AML-193 (cell line): Measurements from ENCODE around the gene EXO5.

Experiments used
- DNase-seq, 2 experiments: peaks; one replicate each; lab custom pipeline; 2025; lab: John Stamatoyannopoulos, UW

The EXO5 gene, protein sequence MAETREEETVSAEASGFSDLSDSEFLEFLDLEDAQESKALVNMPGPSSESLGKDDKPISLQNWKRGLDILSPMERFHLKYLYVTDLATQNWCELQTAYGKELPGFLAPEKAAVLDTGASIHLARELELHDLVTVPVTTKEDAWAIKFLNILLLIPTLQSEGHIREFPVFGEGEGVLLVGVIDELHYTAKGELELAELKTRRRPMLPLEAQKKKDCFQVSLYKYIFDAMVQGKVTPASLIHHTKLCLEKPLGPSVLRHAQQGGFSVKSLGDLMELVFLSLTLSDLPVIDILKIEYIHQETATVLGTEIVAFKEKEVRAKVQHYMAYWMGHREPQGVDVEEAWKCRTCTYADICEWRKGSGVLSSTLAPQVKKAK

GRCh38 chr1:40508375-40509341 lies at the start of gene EXO5:
Gene EXO5 (plus strand): TSS chr1:40508767. CDS start chr1:40514545, 5,778 bp downstream.
- DNase-seq: peak; percentile 80 to 87

GRCh38 chr1:40462956-40463590 lies 45.5 kb upstream of the EXO5 start:
- DNase-seq: no peak

DNA sequence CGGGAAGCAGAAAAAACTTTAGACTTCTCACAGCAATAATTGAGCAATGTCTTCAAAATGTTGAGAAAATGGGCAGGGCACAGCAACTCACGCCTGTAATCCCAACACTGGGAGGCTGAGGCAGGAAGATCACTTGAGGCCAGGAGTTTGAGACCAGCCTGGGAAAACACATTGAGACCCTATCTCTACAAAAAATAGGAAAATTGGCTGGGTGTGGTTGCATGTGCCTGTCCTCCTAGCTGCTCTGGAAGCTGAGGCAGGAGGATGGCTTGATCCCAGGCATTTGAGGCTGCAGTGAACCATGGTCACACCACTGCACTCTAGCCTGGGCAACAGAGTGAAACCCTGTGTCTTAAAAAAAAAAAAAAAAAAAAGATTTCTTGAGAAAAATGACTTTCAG lies 39.2 kb upstream of the EXO5 start:
- no peak for DNase-seq

DNA sequence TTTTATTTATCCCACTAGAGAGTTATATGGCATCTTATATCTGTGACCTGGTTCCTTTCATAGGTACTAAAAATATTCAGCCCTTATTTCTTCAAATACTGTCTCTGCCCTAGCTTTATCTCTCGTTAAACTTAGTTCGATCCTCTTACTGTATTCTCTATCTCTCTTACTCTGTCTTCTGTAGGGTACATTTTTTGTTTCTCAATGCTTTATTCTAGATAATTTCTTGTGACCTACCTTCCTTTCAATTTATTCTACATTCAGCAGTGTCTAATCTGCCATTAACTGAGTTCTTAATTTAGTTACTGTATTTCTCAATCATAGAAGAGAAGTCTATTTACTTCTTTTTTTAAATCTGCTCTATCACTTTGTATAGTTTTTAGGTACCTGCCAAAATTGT lies 33.3 kb upstream of the EXO5 start:
- DNase-seq: no peak

DNA sequence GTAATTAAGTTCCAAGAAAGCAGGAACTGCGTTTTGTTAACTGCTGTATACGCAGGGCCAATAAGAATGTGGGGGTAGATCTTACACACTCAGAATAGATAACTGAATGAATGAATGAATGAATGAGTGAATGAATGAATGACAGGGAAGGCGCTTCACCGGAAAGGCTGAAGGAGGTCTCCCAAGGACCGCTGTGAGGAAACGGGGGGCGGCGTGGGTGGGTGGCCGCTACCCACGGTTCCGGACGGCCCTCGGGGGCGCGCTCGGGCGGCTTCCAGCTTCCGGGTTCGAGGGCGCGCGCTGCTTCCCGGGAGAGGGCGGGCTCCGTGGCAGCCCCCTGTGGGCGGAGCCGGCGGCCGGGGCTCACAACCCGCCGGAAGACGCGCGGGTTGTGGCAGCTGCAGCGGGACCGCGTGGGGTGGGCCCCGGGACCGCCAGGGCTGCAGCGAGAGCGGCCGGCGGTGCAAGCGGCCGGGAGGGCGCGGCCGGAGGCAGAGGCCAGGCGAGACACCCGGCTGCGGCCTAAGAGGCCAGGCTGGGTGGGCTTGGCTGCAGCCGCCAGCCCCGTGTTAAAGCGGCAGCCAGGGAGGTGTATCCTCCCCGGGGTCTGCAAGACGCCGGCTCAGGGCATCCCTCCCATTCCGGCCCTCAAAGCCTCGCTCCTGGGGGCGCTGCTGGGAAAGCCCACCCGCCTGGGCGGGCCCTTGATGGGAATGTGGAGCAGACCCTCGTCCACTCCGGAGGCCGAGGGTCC lies 31.5 kb upstream of the EXO5 start, which contains the start of gene ZFP69:
Gene ZFP69 (plus strand): TSS at position 367 of the 754 bp plus-strand sequence. CDS start 2,072 bp downstream, outside the sequence.
- DNase-seq: peak; percentile 51 to 69

DNA sequence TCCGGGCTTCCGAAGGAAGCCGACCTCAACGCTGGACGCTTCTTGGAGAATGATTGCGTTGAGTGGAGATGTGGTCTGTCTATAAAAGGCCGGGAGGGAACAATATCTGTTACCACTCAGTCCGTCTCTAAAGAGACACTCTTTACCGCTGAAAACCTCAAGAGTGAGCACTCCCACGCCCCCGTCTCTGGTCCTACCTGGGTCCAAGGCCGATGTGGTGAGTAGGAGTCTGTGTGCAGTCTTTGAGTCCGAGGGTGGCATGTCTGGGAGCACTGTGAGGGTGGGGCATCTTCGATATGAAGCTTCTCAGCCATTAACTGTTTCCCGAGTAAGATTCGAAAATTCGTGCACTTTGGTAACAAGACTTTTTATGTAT lies 30.9 kb upstream of the EXO5 start:
- DNase-seq: peak; percentile 18 to 22

DNA sequence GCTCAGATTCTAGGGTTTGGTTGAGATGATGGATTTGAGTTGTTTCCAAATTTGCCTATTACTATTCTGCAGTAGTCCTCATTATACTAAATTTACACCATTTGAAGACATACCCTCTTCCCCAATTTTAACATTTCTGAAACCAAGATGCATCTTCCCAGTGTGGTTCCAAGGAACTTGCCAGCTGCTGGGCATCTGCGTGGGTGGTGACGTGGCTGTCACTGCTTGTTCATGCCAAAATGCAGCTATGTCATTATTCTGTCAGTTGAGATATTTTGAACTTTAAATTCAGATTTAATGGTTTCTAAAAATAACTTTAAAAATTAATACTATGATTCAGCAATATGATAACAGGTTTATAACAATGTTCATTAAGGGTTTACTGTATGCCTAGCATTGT lies 30.3 kb upstream of the EXO5 start:
- DNase-seq: no peak

DNA sequence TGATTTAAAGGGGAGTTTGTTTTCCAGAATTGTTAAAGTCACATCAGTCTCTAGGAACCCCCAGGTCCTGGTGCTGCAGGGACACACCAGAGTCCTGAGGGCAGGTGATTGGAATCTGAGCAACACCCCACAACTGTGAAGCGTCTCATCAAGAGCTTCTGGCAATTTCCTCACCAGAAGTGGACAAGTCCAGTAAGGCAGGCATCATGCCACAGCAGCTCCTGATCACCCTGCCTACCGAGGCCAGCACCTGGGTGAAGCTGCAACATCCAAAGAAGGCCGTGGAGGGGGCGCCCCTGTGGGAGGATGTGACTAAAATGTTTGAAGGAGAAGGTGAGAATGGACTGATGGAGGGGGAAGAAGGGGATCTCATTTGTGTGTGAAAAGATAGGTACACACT lies 29.4 kb upstream of the EXO5 start:
- DNase-seq: no peak

GRCh38 chr1:40495315-40495903 lies 13.2 kb upstream of the EXO5 start:
- DNase-seq: no peak

GRCh38 chr1:40502651-40503050 lies 5.9 kb upstream of the EXO5 start:
- peak; percentile 43 to 44 for DNase-seq

DNA sequence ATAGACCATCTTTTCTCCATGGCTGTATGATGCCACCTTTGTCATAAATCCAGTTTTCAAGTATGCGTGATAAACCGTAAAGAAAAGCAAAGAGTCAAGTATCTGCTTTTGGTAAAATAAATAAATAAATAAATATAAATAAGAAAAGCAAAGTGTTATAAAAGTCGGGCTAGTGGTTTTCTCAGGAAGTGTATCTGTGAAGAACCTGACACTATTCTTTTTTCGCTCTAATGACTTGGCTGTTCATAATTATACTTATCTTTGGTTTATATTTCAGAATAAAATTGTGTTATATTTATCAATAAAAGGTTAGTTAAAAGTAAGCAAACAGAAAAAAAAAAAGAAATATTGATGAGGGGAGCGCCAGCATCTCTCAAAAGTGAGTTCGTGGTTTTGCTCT lies 594 bp upstream of the EXO5 start:
- DNase-seq: no peak

DNA sequence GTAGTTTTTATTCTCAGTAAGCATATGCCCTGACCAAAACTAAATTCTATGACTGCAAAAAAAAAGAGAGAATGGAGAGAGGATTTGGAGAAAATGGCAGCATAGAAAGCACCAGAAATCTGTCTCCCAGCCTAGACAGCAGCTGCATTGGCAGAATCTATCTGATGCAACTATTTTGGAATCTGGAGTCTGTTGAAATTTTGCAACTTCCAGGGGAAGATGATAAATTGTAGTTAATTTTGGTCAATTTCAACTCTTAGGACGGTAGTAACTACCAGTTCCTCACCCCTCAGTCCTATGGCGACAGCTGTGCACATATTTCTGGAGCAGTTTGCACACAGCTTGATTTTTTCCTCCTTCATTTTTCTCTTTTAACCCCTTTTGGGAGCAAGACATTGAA lies 10.9 kb downstream of the EXO5 start:
- peak; percentile 43 to 46 for DNase-seq

GRCh38 chr1:40530735-40531380 lies 22.3 kb downstream of the EXO5 start:
- DNase-seq: peak; percentile 55 to 59

DNA sequence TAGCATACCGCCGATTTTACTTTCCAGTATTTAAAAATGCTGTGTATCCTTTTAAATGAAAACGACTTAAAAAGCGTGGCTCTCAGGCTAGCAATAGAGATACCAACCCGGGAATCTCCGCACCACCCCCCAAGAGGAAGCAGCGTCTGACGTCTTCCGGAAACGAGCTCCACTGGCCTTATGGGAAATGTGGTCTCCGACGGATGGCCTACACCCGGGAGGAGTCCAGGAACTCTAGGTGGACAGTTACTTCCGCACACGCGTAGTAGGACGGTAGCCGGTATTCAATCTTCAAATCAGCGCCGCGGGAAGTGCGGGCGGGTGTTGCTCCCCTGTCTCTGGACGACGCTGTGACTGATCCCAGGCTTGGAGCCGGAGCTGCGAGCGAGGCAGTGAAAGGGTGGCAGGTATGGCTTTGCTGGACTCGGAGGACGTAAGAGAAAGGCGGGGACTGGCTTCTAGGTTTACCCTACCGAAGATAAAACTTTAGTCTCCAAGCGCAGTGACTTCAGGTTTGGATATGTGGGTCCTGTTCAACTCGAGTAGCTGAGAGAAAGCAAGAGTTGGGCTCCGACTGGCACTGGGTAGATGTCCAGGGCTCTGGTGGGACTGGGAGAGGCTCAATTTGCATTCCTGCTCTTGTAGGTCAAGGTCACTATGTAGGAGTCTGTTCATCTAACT lies 23.0 kb downstream of the EXO5 start, which contains the start of gene ZNF684:
Gene ZNF684 (plus strand): TSS at position 257 of the 681 bp plus-strand sequence. CDS start 1,530 bp downstream, outside the sequence.
- DNase-seq: peak; percentile 93

DNA sequence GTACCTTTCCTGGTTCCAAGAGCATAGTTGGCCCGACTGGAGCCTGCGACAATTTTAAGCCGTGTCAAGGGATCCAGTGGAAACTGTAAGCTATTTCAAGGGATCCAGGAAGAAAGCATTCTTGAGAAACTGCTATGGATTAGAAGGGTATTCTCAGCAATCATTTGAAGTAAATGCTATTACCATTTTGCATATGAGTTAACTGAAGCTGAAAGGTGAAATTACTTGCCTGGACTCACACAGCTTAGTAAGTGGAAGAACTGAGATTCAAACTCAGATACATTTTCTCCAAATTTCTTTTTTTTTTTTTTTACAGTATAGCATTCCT lies 23.5 kb downstream of the EXO5 start:
- DNase-seq: no peak

GRCh38 chr1:40532844-40533424 lies 24.4 kb downstream of the EXO5 start:
- peak; percentile 61 to 69 for DNase-seq

DNA sequence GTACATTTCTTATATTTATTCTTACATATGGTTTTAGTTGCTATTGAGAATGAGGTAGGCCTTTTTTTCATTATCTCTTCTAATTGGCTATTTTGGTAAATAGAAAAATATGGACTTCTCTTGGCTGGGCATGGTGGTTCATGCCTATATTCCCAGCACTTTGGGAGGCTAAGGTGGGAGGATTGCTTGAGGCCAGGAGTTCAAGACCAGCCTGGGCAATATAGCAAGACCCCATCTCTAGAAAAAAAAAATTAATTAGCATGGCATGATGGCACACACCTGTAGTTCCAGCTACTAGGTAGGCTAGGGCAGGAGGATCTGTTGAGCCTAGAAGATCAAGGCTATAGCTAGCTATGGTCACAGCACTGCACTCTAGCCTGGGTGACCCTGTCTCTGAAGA lies 26.0 kb downstream of the EXO5 start:
- no peak for DNase-seq

- no peak for DNase-seq
Measured at GRCh38 chr1:40535732-40536131, 27.2 kb downstream of the EXO5 start.

DNA sequence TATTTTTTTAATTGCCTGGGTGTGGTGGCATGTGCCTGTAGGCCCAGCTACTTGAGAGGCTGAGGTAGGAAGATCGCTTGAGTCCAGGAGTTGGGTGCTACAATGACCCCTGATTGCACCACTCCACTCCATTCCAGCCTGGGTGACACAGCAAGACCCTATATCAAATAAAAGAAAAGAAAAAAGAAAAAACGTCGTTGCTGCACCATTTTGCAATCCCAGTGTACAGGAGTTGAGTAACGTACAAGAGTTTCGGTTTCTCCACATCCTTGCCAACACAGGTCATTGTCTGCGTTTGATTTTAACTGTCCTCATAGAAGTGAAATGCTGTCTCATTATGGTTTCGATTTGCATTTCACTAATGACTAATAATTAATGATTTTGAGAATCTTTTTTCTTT lies 30.8 kb downstream of the EXO5 start:
- DNase-seq: peak; percentile 73 to 80

DNA sequence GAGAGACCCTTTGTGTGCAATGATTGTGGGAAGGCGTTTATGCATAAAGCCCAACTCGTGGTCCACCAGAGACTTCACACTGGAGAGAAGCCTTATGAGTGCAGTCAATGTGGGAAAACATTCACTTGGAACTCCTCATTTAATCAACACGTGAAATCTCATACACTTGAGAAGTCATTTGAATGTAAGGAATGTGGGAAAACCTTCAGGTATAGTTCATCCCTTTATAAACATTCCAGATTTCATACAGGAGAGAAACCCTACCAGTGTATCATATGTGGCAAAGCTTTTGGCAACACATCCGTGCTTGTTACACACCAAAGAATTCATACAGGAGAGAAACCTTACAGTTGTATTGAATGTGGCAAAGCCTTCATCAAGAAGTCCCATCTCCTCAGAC lies 38.4 kb downstream of the EXO5 start:
- DNase-seq: no peak
